Measurements from ENCODE around the gene CSTPP1.

DNA sequence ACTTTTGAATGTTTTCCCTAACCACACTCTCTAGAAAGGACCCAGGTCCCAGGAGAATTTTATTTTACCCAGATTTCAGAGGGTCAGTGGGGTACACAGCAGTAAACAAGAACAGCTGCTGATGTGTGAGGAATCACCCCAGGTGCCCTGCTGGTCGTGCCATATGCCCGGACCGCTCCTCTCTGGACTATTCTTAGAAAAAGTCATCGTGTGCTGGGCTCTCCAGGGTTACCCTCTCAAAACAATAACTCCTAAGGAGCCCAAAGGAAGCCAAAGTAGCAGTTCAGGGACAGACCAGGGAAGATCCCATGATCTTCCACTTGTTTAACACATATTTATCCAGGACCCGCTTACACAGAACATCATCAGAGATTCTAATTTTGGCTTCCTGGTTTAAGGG, 47.9 kb upstream of the CSTPP1 start:
- TF ChIP-seq SNAI2 (CRISPR knock-in tag; IDR thresholded peaks at IDR 0.05) = no peak
- no peak for TF ChIP-seq ZFP30 (CRISPR knock-in tag; IDR thresholded peaks at IDR 0.05)
- TF ChIP-seq, protein P1, sequence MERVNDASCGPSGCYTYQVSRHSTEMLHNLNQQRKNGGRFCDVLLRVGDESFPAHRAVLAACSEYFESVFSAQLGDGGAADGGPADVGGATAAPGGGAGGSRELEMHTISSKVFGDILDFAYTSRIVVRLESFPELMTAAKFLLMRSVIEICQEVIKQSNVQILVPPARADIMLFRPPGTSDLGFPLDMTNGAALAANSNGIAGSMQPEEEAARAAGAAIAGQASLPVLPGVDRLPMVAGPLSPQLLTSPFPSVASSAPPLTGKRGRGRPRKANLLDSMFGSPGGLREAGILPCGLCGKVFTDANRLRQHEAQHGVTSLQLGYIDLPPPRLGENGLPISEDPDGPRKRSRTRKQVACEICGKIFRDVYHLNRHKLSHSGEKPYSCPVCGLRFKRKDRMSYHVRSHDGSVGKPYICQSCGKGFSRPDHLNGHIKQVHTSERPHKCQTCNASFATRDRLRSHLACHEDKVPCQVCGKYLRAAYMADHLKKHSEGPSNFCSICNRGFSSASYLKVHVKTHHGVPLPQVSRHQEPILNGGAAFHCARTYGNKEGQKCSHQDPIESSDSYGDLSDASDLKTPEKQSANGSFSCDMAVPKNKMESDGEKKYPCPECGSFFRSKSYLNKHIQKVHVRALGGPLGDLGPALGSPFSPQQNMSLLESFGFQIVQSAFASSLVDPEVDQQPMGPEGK (CRISPR knock-in tag; IDR thresholded peaks at IDR 0.05; ENCODE audit: borderline replicate concordance) = no peak
- TF ChIP-seq ARNTL (CRISPR knock-in tag; IDR thresholded peaks at IDR 0.05; ENCODE audit: borderline replicate concordance, low read depth) = no peak
- no peak for TF ChIP-seq ZNF70 (CRISPR knock-in tag; IDR thresholded peaks at IDR 0.05)
- no peak for TF ChIP-seq ZC3H10 (CRISPR knock-in tag; IDR thresholded peaks at IDR 0.05)
- TF ChIP-seq BACH2 (CRISPR knock-in tag; IDR thresholded peaks at IDR 0.05; ENCODE audit: borderline replicate concordance) = no peak
